NCI-H82 (cell line): Measurements from ENCODE around the gene INSYN2B.

Experiments
- DNase-seq: peaks from one replicate; lab custom pipeline; 2025; lab: John Stamatoyannopoulos, UW

INSYN2B gene

GRCh38 chr5:169933127-169933526 is 47.2 kb downstream of the INSYN2B start:
- no peak for DNase-seq

- peak; percentile 56 for DNase-seq
Observed at GRCh38 chr5:169923988-169924387, 56.3 kb downstream of the INSYN2B start.

- no peak for DNase-seq
Observed at GRCh38 chr5:169922474-169922873, 57.8 kb downstream of the INSYN2B start.

DNA sequence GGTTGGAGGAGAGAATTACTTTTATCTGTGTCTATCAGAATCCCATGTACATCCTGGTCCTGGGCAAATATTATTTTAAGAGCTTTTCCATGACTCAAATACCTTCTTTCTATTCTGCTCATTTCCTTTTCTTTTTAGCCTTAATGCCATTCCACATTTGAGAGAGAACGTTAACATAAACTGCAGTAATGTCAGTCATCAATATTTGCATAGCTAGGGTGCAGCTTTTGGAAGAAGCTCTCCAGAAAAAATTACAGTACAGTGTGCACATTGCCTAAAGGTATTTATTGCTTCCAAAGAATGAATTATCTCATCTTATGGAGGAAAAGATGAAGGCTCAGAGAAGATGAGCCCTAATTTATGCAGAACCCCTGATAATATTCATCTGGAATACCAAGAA is 58.3 kb downstream of the INSYN2B start:
- no peak for DNase-seq

- DNase-seq: no peak
Observed at GRCh38 chr5:169921384-169921783, 58.9 kb downstream of the INSYN2B start.

DNA sequence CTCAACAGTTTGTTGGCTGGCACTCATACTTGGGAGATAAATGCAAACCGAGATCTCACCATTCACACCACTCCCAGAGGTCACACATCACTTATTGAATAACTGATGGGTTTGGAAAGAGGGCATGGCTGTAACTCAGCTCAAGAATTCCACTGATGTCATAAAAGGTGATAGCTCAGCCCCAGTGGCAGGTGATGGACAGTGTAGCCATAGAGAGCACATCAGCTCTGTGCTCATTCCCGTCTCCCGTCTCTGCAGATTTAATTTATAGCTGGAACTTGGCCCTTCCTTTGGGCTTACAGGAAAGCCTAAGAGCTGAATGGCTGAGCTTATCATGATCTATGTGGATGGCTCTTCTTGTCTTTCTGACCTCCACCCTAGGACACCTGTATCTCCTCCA is 59.8 kb downstream of the INSYN2B start:
- no peak for DNase-seq

DNA sequence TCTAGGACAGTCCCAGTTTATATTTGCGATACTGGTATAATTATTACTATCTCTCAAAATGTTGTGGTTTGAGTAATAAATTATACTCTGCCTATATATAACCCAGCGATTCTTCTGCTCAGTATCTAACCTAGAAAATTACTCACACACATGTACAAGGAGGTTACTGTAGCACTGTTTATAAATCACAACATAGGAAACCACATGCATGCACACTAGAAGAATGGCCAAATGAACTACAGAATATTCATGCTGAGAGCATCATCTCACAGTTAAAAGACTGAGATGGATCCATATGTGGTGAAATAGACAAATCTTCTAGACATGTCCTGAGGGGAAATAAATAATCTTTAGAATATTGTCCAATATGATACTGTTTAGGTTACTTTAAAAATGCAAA is 62.1 kb downstream of the INSYN2B start:
- DNase-seq: no peak

GRCh38 chr5:169917500-169917899 is 62.8 kb downstream of the INSYN2B start:
- DNase-seq: no peak

DNA sequence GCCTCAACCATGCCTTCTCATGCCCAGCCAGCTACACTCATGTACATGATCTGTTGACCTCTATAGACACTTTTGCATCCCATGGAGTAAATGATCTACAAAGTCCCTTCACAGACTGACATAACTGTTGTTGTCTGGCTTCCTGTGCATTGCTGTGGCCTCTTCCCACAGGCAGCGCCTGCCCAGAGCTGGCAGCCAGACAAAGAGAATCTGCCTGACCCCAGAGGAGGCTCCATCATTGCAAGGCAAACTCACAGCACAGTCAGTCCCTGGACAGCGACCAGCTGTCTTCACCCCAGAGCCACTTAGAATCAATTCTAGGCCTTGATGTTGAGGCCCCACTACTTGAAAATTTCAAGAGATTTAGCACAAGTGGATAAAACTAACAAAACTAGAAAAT is 65.5 kb downstream of the INSYN2B start:
- no peak for DNase-seq

DNA sequence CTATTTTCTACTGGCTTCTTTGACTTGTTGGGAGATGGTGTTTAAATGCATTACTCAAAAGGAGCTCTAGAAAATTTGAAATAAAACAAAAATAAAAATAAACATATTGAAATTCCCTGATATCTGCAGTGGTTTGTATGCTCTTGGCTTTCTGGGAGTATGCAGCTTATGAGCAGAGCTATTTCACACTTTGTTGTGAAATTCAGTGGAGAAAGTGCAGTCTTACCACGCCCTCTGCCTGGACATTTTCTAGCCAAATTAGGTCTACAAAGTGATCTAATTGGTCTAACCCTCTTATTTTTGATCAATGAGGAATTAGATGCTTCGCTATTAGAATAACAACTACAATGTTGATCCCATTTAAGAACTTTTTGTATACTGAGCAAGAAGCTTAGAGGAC is 66.8 kb downstream of the INSYN2B start:
- DNase-seq: no peak

GRCh38 chr5:169911448-169912212 is 68.7 kb downstream of the INSYN2B start:
- no peak for DNase-seq

DNA sequence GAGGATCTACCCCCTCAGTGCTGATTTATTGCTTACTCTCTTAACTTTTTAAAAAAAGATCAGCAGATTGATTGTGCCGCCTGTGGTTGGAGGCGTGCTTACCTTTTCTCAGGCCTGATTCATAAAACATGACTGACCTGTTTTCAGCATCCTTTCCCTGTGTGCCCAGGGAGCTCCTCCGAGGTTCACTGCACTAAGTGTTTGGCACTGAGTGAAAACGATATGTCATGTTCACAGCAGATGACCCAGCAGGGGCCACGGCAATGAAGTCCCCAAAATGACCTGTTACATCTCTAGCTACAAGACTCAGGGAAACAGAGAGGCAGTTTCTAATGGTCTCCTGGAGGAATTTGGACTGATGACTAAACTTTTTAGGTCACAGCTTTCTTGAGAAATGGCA is 69.9 kb downstream of the INSYN2B start:
- no peak for DNase-seq

DNA sequence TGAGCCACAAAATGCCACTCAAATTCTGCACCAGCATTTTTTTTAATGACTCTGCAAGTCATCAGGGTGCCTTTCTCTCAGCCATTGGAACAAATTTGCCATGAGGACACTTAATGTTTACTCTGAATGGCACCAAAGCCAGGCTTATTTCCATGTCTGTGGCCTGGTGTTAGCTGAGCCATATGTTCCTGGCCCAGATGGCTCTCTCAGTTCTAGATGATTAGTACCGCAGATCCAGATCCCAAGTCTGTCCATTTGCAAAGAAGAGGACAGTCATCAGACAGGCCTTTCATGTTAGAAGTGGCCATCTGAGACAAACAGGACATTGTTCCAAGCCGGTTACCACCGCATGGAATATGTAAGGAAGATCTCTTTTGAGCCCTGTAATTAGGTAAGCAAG is 70.3 kb downstream of the INSYN2B start:
- peak; percentile 65 for DNase-seq

GRCh38 chr5:169908864-169909263 is 71.4 kb downstream of the INSYN2B start:
- DNase-seq: no peak

GRCh38 chr5:169906745-169907649 is 73.3 kb downstream of the INSYN2B start:
- DNase-seq: no peak

DNA sequence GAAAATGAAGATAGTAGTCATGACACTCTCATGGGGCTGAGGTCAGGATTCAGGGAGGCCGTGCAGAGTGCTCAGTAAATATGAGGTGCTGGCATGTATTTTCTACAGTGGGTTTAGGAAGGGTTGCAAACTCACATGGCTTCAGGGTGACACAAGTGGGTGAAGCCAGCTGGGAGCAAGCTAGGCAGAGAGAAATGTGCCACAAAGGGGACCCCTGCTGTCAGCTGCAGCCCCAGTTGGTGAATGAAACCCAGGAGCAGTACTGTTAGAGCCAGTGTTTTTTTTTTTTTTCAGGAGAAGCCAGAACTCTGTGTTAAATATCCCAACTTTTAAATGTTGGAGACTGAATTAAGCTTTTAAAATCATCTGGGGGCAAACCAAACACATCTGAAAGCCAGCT is 75.3 kb downstream of the INSYN2B start:
- DNase-seq: no peak

- peak; percentile 65 for DNase-seq
Observed at GRCh38 chr5:169904508-169904907, 75.8 kb downstream of the INSYN2B start.

- DNase-seq: no peak
Observed at GRCh38 chr5:169904059-169904458, 76.2 kb downstream of the INSYN2B start.

DNA sequence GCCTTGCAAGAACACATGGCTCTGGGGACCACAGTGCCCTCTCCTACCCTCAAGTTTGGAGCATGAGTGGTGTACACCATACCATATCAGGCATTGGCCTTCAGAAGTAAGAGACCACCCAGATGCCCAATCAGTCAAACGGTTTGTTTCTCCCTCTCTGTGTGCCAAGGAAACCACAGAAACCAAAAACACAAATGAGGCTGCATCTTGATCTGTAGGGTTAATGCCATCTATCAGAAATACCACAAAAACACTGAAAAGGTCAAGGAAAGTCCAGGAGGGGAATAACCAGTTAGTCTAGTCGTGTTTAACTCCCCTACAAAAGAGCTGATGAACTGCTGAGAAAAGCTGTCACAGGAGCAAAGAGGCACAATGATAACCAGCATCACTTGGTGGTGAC is 78.4 kb downstream of the INSYN2B start:
- no peak for DNase-seq

DNA sequence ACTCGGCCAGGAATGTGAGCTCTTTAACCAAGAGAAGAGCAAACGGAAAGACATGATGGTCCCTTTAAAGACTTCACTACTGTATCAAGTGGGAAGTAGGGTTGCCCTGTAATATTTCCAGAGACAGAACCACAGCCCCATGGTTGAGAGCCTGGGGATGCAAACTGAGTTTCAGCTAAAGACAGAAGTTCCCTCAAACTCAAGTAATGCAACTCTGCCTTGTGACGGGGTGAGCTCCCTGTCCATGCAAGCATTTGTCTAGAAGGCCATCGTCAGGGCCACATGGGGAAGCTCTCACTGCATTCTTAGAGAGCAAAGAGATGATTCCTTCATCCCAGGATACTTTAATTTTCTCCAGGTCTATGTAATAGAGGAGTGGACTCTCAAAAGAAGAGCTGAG is 82.8 kb downstream of the INSYN2B start:
- no peak for DNase-seq

DNA sequence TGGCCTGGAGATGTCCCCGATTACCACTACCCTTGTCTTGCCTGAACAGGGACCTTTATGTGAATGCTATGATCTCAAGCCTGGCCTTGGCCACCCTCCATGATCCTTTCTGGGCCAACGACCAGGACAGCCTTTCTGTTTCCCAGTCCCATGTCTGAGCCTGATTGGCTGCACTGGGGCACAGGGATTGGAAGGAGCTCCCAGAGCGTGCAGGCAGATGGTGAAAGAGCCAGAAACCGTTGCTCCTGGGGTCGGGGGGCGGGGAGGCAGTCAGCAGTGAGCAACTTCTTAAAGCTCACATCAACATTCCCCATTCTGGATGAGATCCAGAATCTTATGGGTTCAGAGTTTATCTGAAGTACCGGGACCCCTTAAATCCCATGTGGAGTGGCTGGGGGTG is 84.4 kb downstream of the INSYN2B start:
- DNase-seq: peak; percentile 62

DNA sequence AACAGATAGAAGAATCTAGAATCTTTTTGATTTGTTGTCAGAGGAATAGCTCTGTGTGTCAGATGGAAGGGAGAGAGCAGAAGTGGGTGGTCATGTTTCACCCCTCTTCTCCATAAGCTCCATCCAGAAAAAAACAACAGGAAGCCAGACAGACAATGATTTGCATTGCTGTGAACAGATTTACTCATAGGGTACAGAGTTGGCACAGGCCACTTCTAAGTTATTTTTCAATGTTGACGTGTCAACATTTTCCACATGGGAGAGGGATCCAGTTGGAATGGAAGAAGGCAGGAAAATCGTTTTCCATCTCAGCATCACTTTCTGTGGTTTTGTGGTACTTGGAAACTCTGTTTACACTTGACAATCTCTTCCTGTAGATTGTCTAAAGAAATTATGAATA is 86.7 kb downstream of the INSYN2B start:
- DNase-seq: no peak

DNA sequence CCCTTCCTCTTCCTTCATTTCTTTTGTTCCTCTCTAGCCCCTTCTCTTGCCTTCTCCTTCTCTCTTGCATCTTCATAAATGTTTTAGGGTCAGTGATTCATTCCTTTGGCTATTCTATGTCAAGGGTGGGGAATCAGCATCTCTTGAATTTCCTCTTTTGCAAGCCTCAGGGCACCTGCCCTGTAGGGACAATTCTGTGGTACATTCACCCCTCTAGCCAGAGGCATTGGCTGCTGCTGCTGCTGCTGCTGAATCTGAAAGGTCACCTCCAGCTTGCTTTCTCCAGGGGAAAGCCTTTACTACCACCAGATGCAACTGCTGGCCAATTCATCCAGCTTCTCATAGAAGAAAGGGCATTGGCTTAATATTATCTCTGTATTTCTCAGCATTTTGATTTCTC is 87.3 kb downstream of the INSYN2B start:
- no peak for DNase-seq
